ENCODE results near the gene B4GALNT3.

GRCh38 chr12:505221-505620 is 45.5 kb downstream of the B4GALNT3 start:
- TF ChIP-seq FOXP2 (optimal IDR thresholded peaks at IDR 0.05; ENCODE audit: borderline replicate concordance, extremely low read depth, extremely low read length, insufficient read depth) = no peak
- no peak for TF ChIP-seq POLR2AphosphoS5 (IDR thresholded peaks at IDR 0.05; ENCODE audit: low read depth, low read length)
- TF ChIP-seq TAF1 (IDR thresholded peaks at IDR 0.05; ENCODE audit: borderline replicate concordance, insufficient read depth, low read length) = no peak
- TF ChIP-seq, protein P1, sequence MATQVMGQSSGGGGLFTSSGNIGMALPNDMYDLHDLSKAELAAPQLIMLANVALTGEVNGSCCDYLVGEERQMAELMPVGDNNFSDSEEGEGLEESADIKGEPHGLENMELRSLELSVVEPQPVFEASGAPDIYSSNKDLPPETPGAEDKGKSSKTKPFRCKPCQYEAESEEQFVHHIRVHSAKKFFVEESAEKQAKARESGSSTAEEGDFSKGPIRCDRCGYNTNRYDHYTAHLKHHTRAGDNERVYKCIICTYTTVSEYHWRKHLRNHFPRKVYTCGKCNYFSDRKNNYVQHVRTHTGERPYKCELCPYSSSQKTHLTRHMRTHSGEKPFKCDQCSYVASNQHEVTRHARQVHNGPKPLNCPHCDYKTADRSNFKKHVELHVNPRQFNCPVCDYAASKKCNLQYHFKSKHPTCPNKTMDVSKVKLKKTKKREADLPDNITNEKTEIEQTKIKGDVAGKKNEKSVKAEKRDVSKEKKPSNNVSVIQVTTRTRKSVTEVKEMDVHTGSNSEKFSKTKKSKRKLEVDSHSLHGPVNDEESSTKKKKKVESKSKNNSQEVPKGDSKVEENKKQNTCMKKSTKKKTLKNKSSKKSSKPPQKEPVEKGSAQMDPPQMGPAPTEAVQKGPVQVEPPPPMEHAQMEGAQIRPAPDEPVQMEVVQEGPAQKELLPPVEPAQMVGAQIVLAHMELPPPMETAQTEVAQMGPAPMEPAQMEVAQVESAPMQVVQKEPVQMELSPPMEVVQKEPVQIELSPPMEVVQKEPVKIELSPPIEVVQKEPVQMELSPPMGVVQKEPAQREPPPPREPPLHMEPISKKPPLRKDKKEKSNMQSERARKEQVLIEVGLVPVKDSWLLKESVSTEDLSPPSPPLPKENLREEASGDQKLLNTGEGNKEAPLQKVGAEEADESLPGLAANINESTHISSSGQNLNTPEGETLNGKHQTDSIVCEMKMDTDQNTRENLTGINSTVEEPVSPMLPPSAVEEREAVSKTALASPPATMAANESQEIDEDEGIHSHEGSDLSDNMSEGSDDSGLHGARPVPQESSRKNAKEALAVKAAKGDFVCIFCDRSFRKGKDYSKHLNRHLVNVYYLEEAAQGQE (IDR thresholded peaks at IDR 0.05; ENCODE audit: insufficient read depth in 1 of 2, low read depth in 2 of 2, low read length in 2 of 2) = no peak

Measured in PFSK-1 (cell line).